Esophagus muscularis mucosa (tissue), 4 donors: ENCODE data around the gene ENTREP3. TPM values are rescaled to one million over a fixed set of nuclear protein-coding genes. Genes with fewer than 3 reads are reported as not detected.

Experiments
- DNase-seq: peaks from one replicate; pipeline ENCODE4 v3.0.0-alpha.2; 2017; ENCODE audit errors: extremely low spot score
- H3K27ac ChIP-seq, 4 donors: fragments of 200-600 bp; sonication (generic); replicated peaks in 1 of 4; 1 replicate in 3 of 4; 2 replicates in 1 of 4; pipeline ENCODE4 v1.5.1; 2016 to 2019; ENCODE audit warnings: mild to moderate bottlenecking in 1 of 4
- H3K27me3 ChIP-seq, 4 donors: fragments of 200-600 bp; sonication (generic); one replicate each; pipeline versions ENCODE4 v1.5.1 to v1.6.0; 2016 to 2019
- H3K36me3 ChIP-seq, 4 donors: fragments of 200-600 bp; sonication (generic); one replicate each; pipeline ENCODE4 v1.5.1; 2016 to 2019
- H3K4me1 ChIP-seq, 4 donors: fragments of 200-600 bp; sonication (generic); one replicate each; pipeline ENCODE4 v1.5.1; 2016 to 2019
- H3K4me3 ChIP-seq, 4 donors: fragments of 200-600 bp; sonication (generic); 1 replicate in 2 of 4; 2 replicates in 2 of 4; pipeline ENCODE4 v1.5.1; 2016 to 2019; ENCODE audit warnings: mild to moderate bottlenecking in 4 of 4, moderate library complexity in 1 of 4
- H3K9me3 ChIP-seq, 4 donors: fragments of 200-600 bp; sonication (generic); 1 replicate in 3 of 4; 2 replicates in 1 of 4; pipeline ENCODE4 v1.5.1; 2016 to 2019
- CTCF ChIP-seq, 3 experiments: fragments of 200-600 bp in 2 of 3; fragments of 450-650 bp in 1 of 3; sonication (generic) in 2 of 3; IDR thresholded peaks; one replicate each; pipeline ENCODE4 v1.5.1; 2017 to 2019; ENCODE audit warnings: antibody characterized with exemption in 3 of 3, mild to moderate bottlenecking in 2 of 3, moderate library complexity in 1 of 3
- EP300 ChIP-seq: sonication (generic); formaldehyde crosslinking; IDR thresholded peaks from one replicate; pipeline ENCODE4 v1.6.1; 2017; ENCODE audit warnings: antibody characterized with exemption
- POLR2A ChIP-seq: fragments of 450-650 bp; IDR thresholded peaks from one replicate; pipeline ENCODE4 v1.6.1; 2017; ENCODE audit warnings: antibody characterized with exemption, moderate library complexity, mild to moderate bottlenecking, low read depth
- POLR2AphosphoS5 ChIP-seq, 2 donors: sonication (generic); formaldehyde crosslinking; IDR thresholded peaks; one replicate each; pipeline ENCODE4 v1.6.1; 2017; ENCODE audit warnings: antibody characterized with exemption in 2 of 2
- WGBS: methylation state at CpG from one replicate; pipeline ENCODE4 v1.1.5; 2018; 5-methylcytosine and 5-hydroxymethylcytosine counted together
- intact Hi-C: fragments of 100-400 bp; cut with DNase I; formaldehyde crosslinking; loops from one replicate; pipeline ENCODE4 v1.15.1; 2023
- total RNA-seq, 4 donors: library from RNA; depleted of rRNA; stranded (reverse); fragments of >200 nt; gene quantifications; one replicate each; pipeline versions ENCODE4 v1.1.0 to v1.2.1, GENCODE V29; 2016

The ENTREP3 gene
- total RNA-seq, 4 donors from 2014 or later: 15.1 to 38.7 (median 22.6) TPM

DNA sequence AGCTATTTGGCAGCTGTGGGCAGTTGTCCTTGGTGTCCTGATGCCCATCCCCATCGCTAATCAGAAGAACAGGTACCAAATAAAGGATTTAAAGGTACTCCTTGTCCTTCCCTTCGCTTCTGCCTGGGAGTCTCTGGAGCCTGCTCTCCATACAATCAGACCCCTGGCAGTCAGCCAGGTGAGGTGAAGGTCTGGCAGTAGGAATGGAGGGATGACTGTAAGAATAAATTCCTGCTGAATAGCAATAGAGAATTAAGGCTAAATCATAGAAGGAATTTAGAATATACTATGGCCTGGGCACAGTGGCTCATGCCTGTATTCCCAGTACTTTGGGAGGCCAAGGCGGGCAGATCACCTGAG, 56.8 kb downstream of the ENTREP3 start:
- intact Hi-C loops: no loop called here

DNA sequence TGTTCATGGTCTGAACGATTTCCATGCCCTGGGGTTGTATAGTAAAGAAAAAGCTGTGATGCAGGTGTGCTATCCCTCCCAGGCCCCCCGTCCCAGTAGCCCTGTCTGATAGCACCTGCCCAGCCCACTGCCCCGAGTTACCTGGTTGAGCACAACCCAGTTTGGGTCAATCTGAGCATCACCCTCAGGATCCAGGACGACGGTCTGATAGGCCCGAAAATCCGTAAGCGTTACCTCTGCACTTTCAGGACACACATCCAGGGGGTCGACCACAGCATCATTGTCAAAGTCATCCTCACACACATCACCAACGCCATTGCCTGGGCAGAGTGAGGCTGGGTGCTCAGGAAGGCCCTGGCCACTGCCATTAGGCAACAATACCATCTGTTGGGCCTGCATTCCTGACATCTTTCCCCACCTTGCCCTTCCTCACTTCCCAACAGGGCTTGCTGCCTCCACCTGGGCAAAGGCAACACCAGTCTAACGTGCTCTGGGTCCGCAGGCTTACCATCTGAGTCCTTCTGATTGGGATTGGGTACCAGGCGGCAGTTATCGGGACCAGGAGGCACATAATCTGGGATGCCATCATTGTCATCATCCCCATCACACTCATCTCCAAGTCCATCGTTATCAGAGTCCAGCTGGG, 57.3 kb downstream of the ENTREP3 start:
- Histone ChIP-seq H3K27ac (no peak overlapping the region), H3K4me3 (no peak overlapping the region), H3K27me3 (no peaks in the 10 kb centered on the region), H3K36me3 (peaks cover 0 to 60% (median 32%) of the 10 kb centered on the region in 4 donors), H3K4me1 (peaks cover 25 to 46% (median 36%) of the 10 kb centered on the region in 4 donors), H3K9me3 (no peaks in the 10 kb centered on the region)
- no peak for DNase-seq
- WGBS: 85% methylated on average over 15 of the region's 15 CpGs
- no peak for TF ChIP-seq POLR2A
- TF ChIP-seq POLR2AphosphoS5 (IDR thresholded peaks at IDR 0.05): no peak
- TF ChIP-seq CTCF (IDR thresholded peaks at IDR 0.05): no peak
- no peak for TF ChIP-seq EP300
- intact Hi-C loops: no loop called here

More for the DNA sequence above, 56.8 kb downstream of the ENTREP3 start:
- DNase-seq: no peak
- Histone ChIP-seq H3K4me3 (no peak overlapping the region), H3K9me3 (no peaks in the 10 kb centered on the region), H3K36me3 (peaks cover 0 to 62% (median 32%) of the 10 kb centered on the region in 4 donors), H3K27ac (no peak overlapping the region), H3K4me1 (peaks cover 21 to 41% (median 31%) of the 10 kb centered on the region in 4 donors), H3K27me3 (no peaks in the 10 kb centered on the region)
- 98% methylated on average over 3 of the region's 3 CpGs for WGBS
- TF ChIP-seq CTCF (IDR thresholded peaks at IDR 0.05) (no peak), POLR2AphosphoS5 (IDR thresholded peaks at IDR 0.05) (no peak), EP300 (no peak), POLR2A (no peak)

Other genes starting within 250 kb of the ENTREP3 start
- under 1 TPM in 2 of 4 donors, not detected in 2; 0.11 to 0.19 TPM for gene DCST2, start 221.7 kb downstream of the ENTREP3 start, total RNA-seq
- gene DCST1, start 221.7 kb downstream of the ENTREP3 start, total RNA-seq: under 1 TPM in 1 of 4 donors, not detected in 3; 0.42 TPM
- gene ADAM15, start 204.2 kb downstream of the ENTREP3 start, total RNA-seq: 100 to 1,000 TPM in 2 of 4 donors, 10 to 100 TPM in 2; 61.5 to 142 (median 115) TPM
- 1 to 10 TPM in 3 of 4 donors, under 1 TPM in 1; 0.83 to 4.5 (median 3.2) TPM for gene EFNA4, start 191.7 kb downstream of the ENTREP3 start, total RNA-seq
- 1 to 10 TPM in 2 of 4 donors, under 1 TPM in 1, not detected in 1; 0.91 to 1.7 (median 1.7) TPM for gene EFNA3, start 176.6 kb downstream of the ENTREP3 start, total RNA-seq
- gene EFNA1, start 127.6 kb downstream of the ENTREP3 start, total RNA-seq: 10 to 100 TPM; 11.2 to 37.3 (median 27.5) TPM
- gene SLC50A1, start 119.6 kb downstream of the ENTREP3 start, total RNA-seq: 10 to 100 TPM; 13.3 to 18.7 (median 15.2) TPM
- 100 to 1,000 TPM in 2 of 4 donors, 10 to 100 TPM in 2; 54.5 to 176 (median 80.6) TPM for gene DPM3, start 115.0 kb downstream of the ENTREP3 start, total RNA-seq
- gene KRTCAP2, start 82.2 kb downstream of the ENTREP3 start, total RNA-seq: 100 to 1,000 TPM in 2 of 4 donors, 10 to 100 TPM in 2; 76.0 to 146 (median 108) TPM
- 1 to 10 TPM in 1 of 4 donors, under 1 TPM in 2, not detected in 1; 0.13 to 1.7 (median 0.17) TPM for gene TRIM46, start 81.6 kb downstream of the ENTREP3 start, total RNA-seq
- gene THBS3, start 47.6 kb downstream of the ENTREP3 start, total RNA-seq: 10 to 100 TPM; 16.2 to 37.4 (median 23.4) TPM
- gene MTX1, start 46.8 kb downstream of the ENTREP3 start, total RNA-seq: 10 to 100 TPM; 34.1 to 52.8 (median 38.0) TPM
- gene SCAMP3, start 6.9 kb upstream of the ENTREP3 start, total RNA-seq: 10 to 100 TPM; 33.6 to 56.0 (median 43.5) TPM
- 10 to 100 TPM; 17.6 to 32.0 (median 25.3) TPM for gene CLK2, start 18.0 kb upstream of the ENTREP3 start, total RNA-seq
- gene HCN3, start 22.0 kb upstream of the ENTREP3 start, total RNA-seq: 1 to 10 TPM; 1.0 to 2.1 (median 1.4) TPM
- not detected for gene PKLR, start 46.0 kb upstream of the ENTREP3 start, total RNA-seq
- gene FDPS, start 53.4 kb upstream of the ENTREP3 start, total RNA-seq: 10 to 100 TPM; 70.2 to 97.2 (median 82.0) TPM
- 10 to 100 TPM; 15.6 to 35.4 (median 27.2) TPM for gene RUSC1, start 65.4 kb upstream of the ENTREP3 start, total RNA-seq